ENCODE data around the gene LGALS3.
A peak's percentile ranks its signal among the peaks of the same experiment; 100 is the strongest.

Gene LGALS3

DNA sequence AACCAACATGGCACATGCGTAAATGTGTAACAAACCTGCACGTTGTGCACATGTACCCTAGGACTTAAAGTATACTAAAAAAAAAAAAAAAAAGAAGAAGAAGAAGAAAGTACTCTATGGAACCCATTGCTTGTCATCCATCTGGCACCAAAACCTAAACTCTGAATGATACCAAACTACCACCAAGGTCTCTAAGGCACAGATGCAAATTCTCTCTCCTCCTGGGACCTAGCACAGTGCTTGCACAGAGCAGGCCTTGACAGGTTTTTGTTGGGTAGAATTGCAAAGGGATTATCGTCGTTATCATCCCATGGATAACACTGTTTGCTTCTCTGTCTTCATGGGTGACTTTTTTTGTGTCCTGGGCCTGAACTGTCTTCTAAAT is 13.2 kb upstream of the LGALS3 start:
- no peak for DNase-seq

DNA sequence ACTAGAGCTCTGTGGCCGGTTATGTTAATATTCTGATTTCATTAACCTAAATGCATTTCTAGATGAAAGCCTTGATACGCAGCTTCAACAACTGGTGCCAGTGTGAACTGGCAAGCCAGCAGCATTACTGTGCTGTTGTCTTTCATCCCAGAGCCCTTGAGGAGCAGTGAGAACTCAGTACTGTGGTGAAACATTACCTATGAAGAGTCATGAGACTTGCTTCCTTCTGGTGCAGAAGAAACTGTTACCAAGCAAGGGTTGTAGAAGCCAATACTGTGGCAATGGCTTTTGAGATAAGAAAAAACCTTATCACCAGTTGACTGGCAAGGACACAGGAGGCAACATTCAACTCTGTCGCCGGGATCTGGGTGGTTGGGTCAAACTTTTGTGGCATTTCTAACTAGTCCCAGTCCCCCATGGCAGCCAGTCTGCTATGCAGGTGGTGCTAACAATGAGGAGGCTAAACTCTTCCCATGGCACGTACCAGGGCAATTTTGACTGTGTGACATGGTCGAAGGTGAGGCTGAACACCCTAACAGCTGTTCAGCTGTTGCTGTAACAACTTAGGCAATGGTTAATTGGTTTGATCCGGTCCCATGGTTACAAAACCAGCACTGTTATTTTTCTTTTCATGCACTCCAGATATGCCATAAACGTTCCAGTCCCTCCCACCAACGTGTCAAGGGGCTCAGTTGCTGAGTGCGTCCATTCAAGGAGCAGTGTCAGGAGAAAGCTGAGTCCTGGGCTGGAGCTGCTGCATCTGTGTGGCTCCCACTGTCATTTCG is 12.6 kb upstream of the LGALS3 start:
- no peak for DNase-seq

DNA sequence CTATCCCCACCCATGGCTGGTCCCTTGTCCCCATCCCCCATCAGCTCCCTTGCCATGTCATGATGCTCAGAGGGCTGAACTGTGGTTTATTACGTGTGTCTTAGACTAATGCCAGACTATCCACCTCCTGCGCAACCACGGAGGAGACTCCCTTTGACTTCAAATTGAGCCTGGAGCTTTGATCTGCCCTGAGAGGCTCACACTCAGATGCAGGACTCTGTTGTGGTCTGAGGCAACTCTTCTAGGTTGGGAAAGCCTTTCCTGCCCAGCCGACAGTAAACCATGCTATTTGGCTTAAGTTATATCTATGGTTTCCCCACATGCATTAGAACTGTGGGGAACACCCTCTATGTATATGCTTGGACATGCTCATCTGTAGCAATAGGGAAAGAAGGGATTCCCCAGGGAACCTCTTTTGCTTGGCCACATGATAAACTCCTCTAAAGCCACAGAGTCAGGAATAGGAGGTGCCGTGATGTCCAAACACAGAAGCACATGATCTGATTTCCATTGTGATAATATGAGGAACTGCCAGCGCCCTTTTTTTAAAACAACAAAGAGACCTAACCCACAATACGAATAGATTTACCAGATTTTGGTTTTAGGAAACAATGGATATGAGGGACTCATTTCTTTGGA is 11.1 kb upstream of the LGALS3 start:
- no peak for DNase-seq

DNA sequence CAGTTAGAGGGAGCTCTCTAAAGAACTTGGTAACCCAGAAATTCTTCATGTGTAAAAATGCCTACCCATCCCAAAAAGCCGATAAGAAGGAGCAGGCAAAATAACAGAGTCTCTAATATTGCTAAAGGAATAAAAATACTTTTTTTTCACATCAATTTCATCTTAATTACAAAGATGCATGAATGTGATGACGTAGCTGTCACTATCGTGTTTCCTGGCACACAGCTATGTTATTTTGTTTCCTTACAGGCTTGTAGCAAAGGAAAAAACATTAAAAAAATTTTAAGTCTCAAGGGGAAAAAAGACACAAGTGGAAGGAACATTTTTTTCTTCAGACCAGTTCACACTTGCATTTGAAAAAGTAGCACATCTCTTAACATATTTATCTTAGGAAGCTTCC is 10.3 kb upstream of the LGALS3 start:
- no peak for DNase-seq

DNA sequence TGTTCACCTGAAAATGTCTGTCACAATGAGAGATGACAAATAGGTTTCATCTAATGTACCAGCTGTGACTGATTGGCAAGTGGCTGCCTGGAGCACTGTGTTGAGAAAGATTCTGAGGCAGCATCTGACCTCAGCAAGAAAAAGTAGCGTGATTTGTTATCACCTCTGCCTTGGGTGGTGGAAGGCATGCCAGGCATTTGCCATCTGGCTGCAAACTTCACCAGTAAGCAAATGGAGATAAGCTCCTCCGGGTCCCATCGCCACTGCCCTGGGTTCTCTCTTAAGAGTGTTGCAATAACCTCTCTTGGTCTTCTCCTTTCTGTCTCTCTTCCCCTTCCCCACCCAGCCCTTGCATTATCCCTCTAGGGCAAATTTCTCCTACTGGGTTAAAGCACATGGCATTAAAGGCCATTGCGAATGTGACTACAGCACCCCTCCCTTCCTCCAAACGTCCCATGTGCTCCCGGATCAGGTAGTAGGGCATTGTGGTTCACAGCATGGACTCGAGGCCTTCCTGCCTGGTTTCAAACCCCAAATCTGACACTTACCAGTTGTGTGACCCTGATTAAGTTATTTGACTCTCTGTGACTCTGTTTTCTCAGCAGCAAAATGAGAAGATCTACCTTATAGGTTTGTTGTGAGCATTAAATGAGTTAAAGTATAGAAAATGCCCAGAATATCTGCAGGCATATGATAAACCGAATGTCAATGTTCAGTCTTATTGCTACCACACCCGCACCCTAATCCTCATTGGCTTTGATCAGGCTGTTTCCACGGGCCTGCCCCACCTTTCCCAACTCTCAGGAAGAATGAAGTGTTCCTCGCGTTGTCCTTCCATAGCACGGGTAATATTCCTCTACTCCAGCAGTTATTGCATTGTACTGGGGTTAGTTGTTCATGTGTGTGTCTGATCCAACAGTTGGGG is 8.2 kb upstream of the LGALS3 start:
- DNase-seq, result no peak

DNA sequence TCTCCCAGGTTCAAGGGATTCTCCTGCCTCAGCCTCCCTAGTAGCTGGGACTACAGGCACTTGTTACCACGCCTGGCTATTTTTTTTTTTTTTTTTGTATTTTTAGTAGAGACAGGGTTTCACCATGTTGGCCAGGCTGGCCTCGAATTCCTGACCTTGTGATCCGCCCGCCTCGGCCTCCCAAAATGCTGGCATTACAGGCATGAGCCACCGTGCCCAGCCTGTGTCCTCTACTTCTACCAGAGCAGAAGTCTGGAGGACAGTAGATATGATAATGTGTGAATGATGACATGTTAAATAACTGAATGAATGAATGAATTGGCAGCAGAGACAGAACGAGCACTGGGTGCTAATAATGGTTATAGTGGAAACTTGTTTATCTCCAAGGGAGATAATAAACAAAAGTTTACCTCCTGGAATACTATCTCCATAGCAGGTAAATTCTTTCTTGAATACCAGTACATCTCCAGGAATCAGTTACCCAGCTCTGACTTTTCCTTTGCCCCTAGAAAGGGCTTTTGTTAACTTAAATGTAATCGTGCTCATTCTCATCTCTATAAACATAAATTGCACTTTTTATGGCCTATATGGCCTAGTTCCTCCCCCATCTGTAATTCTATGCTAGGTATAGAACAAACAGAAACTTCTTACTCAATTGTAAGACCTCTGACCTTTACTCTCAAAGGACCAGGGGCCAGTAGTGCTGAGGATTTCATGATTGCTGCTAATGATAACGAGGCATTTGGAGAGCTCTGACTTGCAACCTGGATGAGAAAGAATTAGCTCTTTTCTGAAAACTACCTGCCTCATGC is 7.2 kb upstream of the LGALS3 start:
- no peak for DNase-seq

DNA sequence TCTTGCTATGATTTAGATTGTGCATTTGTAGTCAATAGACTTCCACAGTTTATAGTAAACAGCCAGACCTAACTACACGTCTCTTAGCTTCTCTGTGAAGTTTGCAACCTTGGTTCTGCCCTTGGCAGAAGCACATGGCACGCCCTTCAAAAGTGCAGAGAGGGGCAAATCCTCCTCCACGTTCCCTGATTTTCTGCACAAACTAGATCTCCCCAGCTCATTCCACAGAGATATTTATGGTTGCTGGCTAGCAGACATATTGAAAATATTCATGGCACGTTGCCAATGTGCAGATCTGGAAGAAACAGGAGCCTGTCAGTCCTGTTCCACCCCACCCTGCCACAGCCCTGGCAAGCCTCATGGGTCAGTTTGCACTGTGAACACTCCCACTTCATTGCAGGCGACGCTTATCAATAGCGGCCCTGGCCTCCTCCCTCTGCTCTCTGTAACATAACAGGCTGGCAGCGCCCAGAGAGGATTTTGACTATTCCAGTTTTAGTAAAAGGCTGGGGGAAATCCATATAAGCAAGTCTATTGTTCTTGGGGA is 6.5 kb upstream of the LGALS3 start:
- peak; percentile 75 for DNase-seq

DNA sequence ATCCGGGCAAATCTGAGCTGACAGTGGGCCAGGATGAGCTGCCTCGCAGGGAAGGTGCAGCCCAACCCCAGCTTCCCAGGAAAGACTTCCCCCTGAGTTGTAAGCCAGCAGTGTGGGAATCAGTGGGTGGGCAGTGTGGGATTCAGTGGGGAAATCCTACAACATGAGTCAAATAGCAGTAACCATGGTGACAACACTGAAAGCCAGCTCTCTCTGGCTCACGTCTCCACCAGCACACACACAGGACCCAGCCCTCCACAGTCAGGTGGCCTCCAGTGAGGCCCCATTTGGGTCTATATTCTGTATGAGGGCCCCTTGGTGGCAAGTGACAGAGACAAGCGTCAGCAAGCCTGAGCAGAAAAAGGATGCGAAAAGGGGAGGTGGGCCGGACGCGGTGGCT is 6.0 kb upstream of the LGALS3 start:
- no peak for DNase-seq

DNA sequence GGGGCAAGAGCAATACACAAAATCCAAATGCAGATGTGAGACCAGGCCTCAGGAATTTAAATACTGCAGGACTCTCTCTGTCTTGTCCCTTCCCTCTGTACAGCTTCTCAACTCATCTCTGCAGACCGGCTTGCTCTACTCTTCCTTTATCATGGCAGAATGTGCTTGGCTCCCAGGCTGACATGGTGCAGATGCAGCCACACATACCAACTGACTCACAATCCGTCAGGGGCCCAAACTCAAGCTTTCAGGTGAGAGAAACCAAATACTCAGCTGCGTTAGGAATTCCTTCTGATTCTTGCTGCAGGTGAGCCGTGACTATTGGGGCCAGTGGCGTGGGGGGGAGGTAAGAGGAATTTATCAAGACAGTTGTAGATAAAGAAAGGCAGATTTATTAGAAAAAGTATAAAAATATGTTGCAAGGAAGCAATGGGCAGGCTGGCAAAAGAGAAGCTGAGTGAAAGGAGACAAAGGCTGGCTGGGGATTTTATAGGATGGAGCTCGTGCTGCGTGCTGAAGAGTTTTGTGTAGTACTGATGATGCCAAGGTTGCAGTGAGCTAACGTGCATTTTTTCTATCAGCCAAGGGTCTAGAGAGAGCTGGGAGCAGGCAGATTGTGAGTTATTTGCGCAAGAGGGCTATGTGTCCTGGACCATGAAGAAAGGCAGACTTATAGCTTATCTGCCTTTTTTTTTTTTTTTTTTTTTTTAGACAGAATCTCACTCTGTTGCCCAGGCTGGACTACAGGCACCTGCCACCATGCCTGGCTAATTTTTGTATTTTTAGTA is 5.0 kb upstream of the LGALS3 start:
- DNase-seq, result no peak

DNA sequence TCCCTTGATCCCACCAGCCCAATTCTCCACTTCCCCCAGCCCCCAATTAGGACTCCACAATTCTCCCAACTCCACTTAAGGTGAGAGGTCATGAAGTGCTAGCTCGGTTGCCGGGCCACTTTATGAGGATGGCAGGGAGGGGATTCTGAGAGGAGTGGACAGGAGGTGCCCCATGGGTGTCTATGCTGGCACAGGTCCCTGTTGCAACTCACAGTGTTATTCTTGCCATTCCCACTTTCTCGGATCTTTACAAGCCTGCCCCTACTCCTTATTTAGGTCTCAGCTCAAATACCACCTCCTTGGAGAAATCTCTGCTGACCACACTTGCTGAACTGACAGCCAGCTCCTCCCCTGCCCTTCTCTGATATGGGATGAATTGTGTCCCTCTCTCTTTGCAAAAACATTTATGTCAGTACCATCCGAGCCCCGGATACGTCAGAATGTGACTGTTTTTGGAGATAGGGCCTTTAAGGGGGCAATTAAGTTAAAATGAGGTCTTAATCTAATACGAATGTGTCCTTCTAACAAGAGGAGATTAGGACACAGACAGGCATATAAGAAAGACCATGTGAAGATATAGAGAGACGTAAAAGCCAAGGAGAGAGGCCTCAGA is 4.2 kb upstream of the LGALS3 start:
- DNase-seq, result no peak

DNA sequence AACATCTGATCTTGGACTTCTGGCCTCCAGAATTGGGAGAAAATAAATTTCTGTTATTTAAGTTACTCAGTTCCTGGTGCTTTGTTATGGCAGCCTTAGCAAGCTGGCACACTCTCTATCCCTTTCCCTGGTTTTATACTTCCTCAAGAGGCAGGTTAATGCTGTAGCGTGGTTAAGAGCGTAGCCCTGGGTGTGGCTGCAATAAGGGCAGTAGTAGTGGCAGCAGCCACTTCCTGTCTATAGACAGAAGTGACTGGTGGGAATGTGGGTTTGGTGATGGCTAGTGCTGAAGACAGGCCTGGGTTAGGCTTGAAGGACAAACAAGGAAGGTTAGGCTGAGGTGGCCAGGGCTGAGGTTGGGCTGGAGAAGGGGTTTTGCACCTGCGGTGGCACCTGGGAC is 3.6 kb upstream of the LGALS3 start:
- peak; percentile 90 for DNase-seq

DNA sequence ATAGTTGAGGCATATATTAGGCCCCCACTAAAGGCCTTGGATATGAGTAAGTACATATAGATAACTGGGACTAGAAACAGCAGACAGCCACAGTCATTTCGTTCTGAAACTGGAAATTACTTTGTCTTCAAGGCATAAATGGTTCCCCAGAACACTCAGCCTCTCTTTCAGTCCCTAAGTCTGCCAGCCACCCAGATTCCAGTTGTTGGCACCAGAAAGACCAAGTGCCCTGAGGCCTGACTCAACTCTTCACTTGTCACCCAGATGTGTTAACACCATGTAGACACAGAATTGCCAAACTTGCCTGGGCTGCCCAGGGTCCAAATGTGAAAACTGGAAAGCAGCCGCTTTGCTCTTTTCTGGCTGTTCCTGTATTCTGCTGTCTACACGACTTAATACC is 3.0 kb upstream of the LGALS3 start:
- no peak for DNase-seq

DNA sequence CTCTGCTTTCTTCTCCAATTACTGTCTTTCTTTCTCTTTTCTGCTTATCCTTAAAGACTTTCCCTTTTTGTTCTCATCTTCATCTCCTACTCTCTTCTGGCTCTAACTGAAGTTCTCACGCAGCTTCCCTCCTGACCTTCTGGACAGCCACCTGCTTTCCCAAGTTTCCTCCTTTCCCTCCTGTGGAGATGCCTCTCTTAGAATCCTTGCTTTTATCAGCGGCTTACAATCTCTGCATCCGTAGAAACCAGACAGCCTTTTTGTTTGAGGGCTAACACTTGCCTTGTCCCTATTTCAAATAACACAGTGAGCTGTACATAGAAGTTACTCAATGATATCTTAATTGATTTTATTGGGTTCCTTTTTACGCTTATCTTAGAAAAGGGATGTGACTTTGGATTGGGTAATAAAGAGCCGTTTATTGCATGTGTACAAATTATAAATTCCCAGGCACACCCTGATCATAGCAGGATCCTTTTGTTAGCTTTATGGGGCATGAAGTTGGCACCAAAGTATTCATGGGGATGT is 2.1 kb upstream of the LGALS3 start:
- DNase-seq, result no peak

DNA sequence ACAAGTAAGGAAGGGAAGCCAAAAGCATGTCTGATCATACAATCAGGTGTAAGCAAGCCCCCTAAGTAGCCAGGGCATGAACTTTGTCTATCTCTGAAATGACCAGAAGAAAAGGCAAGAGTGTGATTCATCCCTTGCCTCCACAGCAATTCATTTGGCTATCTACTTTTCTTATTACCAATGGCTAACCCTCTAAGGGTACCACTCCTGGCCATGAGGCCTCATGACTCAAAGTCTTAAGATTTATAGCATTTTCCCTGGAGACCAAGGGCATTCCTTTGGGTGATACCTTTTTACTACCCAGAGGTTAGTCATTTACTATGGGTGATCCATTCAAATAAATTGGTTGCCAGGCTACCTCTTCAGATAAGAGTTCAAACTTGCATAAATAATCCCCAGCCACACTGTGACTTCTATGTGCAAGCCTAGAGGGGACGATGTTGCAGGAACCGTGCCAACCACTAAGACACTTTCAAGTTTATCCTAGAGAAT is 1.5 kb upstream of the LGALS3 start:
- no peak for DNase-seq

DNA sequence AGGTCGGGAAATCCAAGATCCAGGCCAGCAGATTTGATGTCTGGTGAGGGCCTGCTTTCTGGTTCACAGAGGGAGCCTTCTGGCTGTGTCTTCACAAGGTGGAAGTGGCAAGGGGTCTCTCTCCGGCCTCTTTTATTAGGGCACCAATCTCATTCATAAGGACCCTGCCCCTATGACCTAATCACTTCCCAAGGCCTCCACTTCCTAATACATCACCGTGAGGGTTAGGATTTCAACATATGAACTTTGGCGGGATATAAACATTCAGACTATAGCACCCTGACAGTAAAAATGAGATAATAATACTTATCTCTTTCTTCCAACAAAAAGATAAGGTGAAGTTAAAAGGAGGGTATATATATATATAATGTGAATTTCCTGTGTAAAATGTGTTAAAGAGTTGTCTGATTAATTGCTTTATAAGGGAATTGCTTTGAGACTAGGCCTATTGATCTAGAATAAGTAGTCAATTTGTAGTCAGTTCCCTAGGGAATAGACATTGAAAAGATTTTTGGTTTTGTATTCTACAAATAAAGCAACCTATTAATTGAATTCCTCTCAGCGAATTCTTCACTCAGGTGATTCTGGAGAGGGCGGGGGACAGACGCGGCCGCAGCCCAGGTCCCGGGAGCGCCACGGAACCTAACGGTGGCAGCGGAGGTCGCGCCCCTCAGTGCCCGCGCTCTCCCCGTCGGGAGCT is 516 bp upstream of the LGALS3 start:
- DNase-seq, result no peak

DNA sequence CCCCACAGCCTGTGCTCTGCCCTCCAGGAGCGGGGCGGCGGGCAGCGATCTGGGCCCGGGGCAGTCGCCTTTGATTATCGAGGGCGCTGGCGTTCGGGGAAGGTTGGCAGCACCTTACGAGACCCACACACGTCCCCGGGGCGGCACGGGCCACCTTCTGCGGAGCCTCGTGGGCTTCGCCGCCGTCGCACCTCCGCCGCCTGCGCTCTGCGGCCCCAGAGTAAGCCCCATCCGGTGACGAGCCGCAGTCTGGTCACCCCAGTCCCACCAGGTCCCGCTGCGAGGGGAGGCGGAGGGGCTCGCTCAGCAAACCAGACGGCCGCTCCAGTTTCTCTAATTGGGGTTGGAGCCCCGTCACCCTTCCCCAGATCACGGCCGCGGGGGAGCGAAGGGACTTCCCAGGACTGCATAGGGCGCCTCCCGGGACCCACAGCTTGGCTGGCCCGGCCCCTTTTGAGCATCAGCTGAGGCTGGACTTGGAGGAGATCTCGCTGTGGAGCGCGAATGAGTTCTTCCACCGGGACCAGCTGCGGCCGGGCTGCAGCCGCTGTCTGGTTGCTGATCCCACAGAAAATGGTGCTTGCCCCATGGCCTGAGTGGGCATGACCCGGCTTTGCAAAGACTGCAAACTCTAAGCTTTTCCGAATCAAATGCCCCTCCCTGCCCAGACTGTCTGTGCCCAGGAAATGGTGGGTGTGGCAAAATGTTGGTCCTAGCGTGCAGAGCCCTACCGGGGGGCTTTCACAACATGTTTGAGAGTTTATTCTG is 560 bp downstream of the LGALS3 start:
- DNase-seq, result peak; percentile 6

DNA sequence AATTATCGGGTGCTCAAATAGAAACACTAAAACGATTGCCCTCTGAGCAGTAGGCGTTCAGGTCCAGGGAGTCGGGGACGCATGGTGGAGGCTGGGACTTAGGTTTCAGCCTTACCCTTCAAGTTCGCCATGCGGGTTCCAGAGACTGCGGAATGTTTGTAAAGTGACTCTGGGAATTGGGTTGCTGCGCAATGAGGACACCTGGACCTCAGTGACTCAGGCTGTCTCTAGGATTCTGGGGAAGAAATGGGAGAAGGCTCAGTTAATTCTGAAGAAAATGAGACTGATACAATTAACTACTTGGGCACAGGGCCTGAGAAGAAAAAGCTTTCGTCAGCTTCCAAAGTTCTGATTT is 1.1 kb downstream of the LGALS3 start:
- no peak for DNase-seq

DNA sequence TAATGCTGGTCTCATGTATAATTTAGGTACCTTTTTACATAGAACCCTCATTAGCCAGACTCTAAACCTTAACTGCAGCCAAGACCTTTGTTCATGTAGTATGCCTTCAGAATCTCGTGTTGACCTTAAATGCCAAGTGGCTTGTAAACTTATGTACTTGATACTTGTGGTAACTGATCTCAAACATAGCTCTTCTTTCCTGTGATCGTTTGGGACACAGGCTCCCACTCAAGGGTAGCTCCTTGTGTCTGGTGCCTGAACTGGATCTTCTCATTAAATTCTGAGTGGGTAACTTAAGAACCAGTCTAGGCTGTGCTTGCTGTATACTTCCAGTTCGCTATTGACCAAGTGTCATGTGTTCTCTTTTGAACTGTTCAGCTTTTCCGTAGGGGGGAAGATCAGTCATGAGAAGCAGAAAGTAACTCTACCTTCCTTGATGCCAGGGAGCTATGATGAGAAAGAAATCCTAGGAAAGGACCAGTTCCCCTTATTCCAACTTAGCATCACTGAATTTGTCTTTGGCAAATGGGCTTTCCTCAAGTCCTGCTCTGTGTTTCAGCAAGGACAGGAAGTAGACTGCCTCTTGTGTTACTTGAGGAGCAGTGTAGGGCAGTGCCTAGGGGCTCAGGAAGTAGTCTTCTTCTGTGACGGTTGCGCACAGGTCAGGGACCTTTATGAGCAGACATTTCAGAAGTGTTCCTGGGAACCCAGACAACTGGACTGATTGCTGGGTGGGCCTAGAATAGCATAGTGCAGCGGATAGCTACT is 2.5 kb downstream of the LGALS3 start:
- peak; percentile 81 for DNase-seq

DNA sequence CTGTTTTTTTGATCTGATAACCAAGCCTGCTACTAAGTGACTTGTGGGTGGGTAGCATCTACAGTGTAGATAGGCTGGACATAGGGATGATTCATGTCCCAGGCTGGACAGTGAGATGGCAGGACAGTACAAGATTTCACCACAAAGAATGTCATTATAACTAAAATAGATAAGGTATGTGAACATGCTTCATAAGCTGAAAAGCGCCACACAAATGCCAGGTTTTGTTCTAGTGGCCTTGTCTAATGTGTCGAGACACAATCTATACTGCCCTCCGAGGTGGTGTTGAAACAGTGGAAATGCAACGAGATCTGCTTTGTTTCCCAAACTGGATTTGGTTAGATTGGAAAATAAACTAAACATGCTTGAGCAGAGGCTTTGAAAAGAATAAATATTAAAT is 4.4 kb downstream of the LGALS3 start:
- no peak for DNase-seq
